Neural cell (in vitro differentiated cells): Measurements from ENCODE around the gene SNTG2.

Source experiments
- EP300 ChIP-seq: fragments of 450-650 bp; conservative IDR thresholded peaks from 2 replicates; pipeline ENCODE4 v1.6.1; 2014; ENCODE audit warnings: antibody characterized with exemption, mild to moderate bottlenecking, moderate library complexity; ENCODE audit not compliant: poor library complexity, severe bottlenecking
- EZH2 ChIP-seq: fragments of 200-600, 300-800 bp; shearing (Covaris generic), sonication (generic); IDR thresholded peaks from 2 replicates; pipeline ENCODE4 v1.6.1; 2014; ENCODE audit warnings: antibody characterized with exemption, low read length, borderline replicate concordance, mild to moderate bottlenecking; ENCODE audit not compliant: insufficient read depth, poor library complexity, severe bottlenecking
- MXI1 ChIP-seq: fragments of 450-650 bp; conservative IDR thresholded peaks from 2 replicates; pipeline ENCODE4 v1.6.1; 2014; ENCODE audit warnings: antibody characterized with exemption, mild to moderate bottlenecking; ENCODE audit not compliant: poor library complexity, severe bottlenecking
- POLR2AphosphoS5 ChIP-seq: IDR thresholded peaks from 2 replicates; pipeline ENCODE4 v1.6.1; 2012
- RAD21 ChIP-seq: fragments of 450-650 bp; conservative IDR thresholded peaks from 2 replicates; pipeline ENCODE4 v1.6.1; 2014; ENCODE audit warnings: antibody characterized with exemption, mild to moderate bottlenecking, moderate library complexity
- TF ChIP-seq, protein P1 (sequence below): fragments of 450-650 bp; IDR thresholded peaks from 2 replicates; pipeline ENCODE4 v1.5.1; 2014; ENCODE audit warnings: antibody characterized with exemption, mild to moderate bottlenecking, moderate library complexity; ENCODE audit not compliant: poor library complexity, severe bottlenecking

DNA sequence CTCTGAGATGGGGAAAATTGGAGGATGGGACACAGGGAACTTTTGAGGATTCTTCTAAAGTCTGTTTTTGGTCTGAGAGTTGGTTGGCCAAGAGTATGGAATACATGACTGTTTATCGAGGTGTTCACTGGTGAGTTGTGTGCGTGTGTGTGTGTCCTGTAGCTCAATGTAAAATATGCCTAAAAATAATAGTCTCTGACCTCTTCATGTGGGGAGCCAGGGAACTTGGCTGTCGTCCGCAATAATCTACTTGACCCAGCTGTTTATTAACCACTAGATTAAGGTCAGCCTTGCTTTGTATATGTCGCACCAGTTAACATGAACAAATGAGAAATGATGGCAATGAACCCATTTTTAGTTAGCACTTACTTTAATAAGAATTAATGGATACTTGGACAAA lies 285.2 kb downstream of the SNTG2 start:
- TF ChIP-seq, protein P1, sequence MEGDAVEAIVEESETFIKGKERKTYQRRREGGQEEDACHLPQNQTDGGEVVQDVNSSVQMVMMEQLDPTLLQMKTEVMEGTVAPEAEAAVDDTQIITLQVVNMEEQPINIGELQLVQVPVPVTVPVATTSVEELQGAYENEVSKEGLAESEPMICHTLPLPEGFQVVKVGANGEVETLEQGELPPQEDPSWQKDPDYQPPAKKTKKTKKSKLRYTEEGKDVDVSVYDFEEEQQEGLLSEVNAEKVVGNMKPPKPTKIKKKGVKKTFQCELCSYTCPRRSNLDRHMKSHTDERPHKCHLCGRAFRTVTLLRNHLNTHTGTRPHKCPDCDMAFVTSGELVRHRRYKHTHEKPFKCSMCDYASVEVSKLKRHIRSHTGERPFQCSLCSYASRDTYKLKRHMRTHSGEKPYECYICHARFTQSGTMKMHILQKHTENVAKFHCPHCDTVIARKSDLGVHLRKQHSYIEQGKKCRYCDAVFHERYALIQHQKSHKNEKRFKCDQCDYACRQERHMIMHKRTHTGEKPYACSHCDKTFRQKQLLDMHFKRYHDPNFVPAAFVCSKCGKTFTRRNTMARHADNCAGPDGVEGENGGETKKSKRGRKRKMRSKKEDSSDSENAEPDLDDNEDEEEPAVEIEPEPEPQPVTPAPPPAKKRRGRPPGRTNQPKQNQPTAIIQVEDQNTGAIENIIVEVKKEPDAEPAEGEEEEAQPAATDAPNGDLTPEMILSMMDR = no peak
- TF ChIP-seq EZH2 = no peak
- no peak for TF ChIP-seq POLR2AphosphoS5
- no peak for TF ChIP-seq MXI1
- no peak for TF ChIP-seq RAD21
- TF ChIP-seq EP300 = no peak
